ENCODE data around the gene SETD7.

The SETD7 gene

GRCh38 chr4:139508581-139509237, 47.3 kb downstream of the SETD7 start:
- Histone ChIP-seq H3K27me3 (ENCODE audit: insufficient read depth, low read length) (no peaks in the 10 kb centered on the region), H3K27ac (ENCODE audit: low read depth, low read length, poor library complexity, severe bottlenecking) (no peak overlapping the region), H2AFZ (ENCODE audit: low read length) (no peak overlapping the region), H3K9ac (ENCODE audit: low read length) (no peak overlapping the region), H3K9me3 (ENCODE audit: low read length) (no peaks in the 10 kb centered on the region), H3K9me2 (ENCODE audit: low read depth, low read length) (no peaks in the 10 kb centered on the region), H3K79me2 (ENCODE audit: insufficient read depth, low read length) (no peaks in the 10 kb centered on the region), H3K4me2 (ENCODE audit: low read length) (no peak overlapping the region), H3F3A (ENCODE audit: insufficient read depth, low read length) (no peaks in the 10 kb centered on the region), H3K4me1 (ENCODE audit: insufficient read depth, low read length, severe bottlenecking) (no peaks in the 10 kb centered on the region), H4K20me1 (ENCODE audit: insufficient read depth, low read length) (no peaks in the 10 kb centered on the region), H3K36me3 (ENCODE audit: insufficient read depth, low read length) (peaks cover 48% of the 10 kb centered on the region), H3K4me3 (ENCODE audit: low read depth, low read length, poor library complexity, severe bottlenecking) (no peak overlapping the region)
- TF ChIP-seq CTCF (IDR thresholded peaks at IDR 0.05; ENCODE audit: low read length) (no peak), EZH2 (IDR thresholded peaks at IDR 0.05; ENCODE audit: borderline replicate concordance, low read length) (no peak)

- Histone ChIP-seq H4K20me1 (ENCODE audit: insufficient read depth, low read length) (no peaks in the 10 kb centered on the region), H3K9ac (ENCODE audit: low read length) (no peak overlapping the region), H3K4me2 (ENCODE audit: low read length) (no peak overlapping the region), H3K36me3 (ENCODE audit: insufficient read depth, low read length) (peaks cover 43% of the 10 kb centered on the region), H3K27ac (ENCODE audit: low read depth, low read length, poor library complexity, severe bottlenecking) (no peak overlapping the region), H3K27me3 (ENCODE audit: insufficient read depth, low read length) (no peaks in the 10 kb centered on the region), H3K4me3 (ENCODE audit: low read depth, low read length, poor library complexity, severe bottlenecking) (no peak overlapping the region), H3K9me2 (ENCODE audit: low read depth, low read length) (no peaks in the 10 kb centered on the region), H3K4me1 (ENCODE audit: insufficient read depth, low read length, severe bottlenecking) (no peaks in the 10 kb centered on the region), H3F3A (ENCODE audit: insufficient read depth, low read length) (no peaks in the 10 kb centered on the region), H3K79me2 (ENCODE audit: insufficient read depth, low read length) (no peaks in the 10 kb centered on the region), H2AFZ (ENCODE audit: low read length) (no peak overlapping the region), H3K9me3 (ENCODE audit: low read length) (no peaks in the 10 kb centered on the region)
- TF ChIP-seq EZH2 (IDR thresholded peaks at IDR 0.05; ENCODE audit: borderline replicate concordance, low read length) (no peak), CTCF (IDR thresholded peaks at IDR 0.05; ENCODE audit: low read length) (no peak)
Measured at GRCh38 chr4:139506774-139507173, 49.2 kb downstream of the SETD7 start.

GRCh38 chr4:139503622-139504166, 52.3 kb downstream of the SETD7 start:
- Histone ChIP-seq H4K20me1 (ENCODE audit: insufficient read depth, low read length) (no peaks in the 10 kb centered on the region), H3K9me3 (ENCODE audit: low read length) (no peaks in the 10 kb centered on the region), H2AFZ (ENCODE audit: low read length) (no peak overlapping the region), H3K4me3 (ENCODE audit: low read depth, low read length, poor library complexity, severe bottlenecking) (no peak overlapping the region), H3K4me1 (ENCODE audit: insufficient read depth, low read length, severe bottlenecking) (no peaks in the 10 kb centered on the region), H3K79me2 (ENCODE audit: insufficient read depth, low read length) (no peaks in the 10 kb centered on the region), H3F3A (ENCODE audit: insufficient read depth, low read length) (no peaks in the 10 kb centered on the region), H3K27ac (ENCODE audit: low read depth, low read length, poor library complexity, severe bottlenecking) (no peak overlapping the region), H3K9me2 (ENCODE audit: low read depth, low read length) (no peaks in the 10 kb centered on the region), H3K27me3 (ENCODE audit: insufficient read depth, low read length) (no peaks in the 10 kb centered on the region), H3K4me2 (ENCODE audit: low read length) (no peak overlapping the region), H3K36me3 (ENCODE audit: insufficient read depth, low read length) (peaks cover 16% of the 10 kb centered on the region), H3K9ac (ENCODE audit: low read length) (no peak overlapping the region)
- TF ChIP-seq EZH2 (IDR thresholded peaks at IDR 0.05; ENCODE audit: borderline replicate concordance, low read length) (no peak), CTCF (IDR thresholded peaks at IDR 0.05; ENCODE audit: low read length) (no peak)

Measured in OCI-LY1 (cell line).